Activated CD4-positive, alpha-beta T cell treated with anti-CD3 and anti-CD28 coated beads, Interleukin-2, amount 50 U/mL, for 16 hours (primary cell): ENCODE results near the gene CFAP410.
A peak's percentile ranks its signal among the peaks of the same experiment; 100 is the strongest.
"Not testable (repeated sequence)": the region's sequence is repeated elsewhere in the genome, so short reads cannot be mapped to it uniquely, and the experiment has no call there.

ENCODE experiments used
- DNase-seq: peaks from one replicate; pipeline ENCODE4 v3.0.0-alpha.2; 2020

CFAP410 gene

GRCh38 chr21:44368711-44369446, 29.7 kb upstream of the CFAP410 start:
- no peak for DNase-seq

GRCh38 chr21:44366586-44367211, 27.5 kb upstream of the CFAP410 start:
- no peak for DNase-seq

DNA sequence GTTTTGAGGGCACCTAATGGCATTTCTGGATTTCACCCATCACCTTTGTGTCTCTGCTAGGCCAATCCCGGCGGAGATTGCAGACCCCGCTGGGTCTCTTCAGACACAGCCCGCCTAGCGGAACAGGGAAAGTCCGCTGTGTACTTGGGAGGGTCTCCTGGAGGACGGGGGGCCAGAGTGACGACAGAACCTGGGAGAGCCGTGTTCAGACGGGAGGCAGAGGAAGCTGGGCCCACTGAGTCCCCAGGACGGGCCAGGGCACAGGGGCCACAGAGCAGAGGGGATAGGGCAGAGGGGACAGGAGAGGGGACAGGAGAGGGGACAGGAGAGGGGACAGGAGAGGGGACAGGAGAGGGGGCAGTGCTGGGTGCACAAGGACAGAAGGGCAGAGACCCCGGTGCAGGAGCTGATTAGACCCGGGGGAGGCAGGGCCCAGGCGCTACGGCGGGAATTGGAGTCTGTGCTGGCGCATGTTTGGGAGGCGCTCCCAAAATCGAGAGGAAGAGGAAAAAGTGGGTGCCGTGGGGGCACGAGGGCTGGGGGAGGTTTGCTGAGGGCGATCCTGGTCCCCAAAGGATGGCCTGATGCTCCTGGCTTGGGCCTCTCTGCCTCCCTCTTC, 26.9 kb upstream of the CFAP410 start:
- DNase-seq, result no peak

DNA sequence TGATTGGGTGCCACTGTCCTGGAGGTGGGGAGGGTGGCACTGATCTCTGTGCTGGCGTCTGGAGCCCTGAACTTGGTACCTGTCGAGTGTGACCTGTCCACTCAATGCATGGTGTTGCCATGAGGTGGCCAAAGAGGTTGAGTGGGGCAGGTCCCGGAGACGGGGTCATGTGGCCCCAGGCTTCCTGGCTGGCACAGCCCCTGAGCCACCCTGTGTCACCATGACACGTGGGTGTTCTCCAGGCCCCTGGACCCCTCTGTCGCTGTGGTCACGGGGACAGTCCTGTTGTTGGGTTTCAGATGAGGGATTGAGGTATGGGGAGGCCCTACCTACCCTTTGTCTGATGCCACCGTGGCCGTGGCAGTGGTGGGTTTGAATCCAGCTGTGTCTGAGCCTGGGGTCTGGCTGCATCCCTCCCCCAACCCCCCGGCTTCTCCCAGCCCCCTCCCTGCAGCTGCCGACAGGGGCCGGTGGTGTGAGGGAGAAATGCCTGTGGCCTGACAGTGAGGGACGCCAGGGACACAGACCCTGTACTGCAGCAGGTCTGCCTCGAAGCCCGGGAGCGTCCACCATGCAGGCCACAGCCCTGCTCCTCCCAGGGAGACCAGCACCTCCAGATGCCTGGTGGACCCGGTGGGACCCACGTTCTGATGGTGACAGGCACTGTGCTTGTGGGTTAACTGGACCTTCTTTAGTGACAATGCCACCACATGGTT, 26.2 kb upstream of the CFAP410 start:
- DNase-seq, result no peak

- no peak for DNase-seq
Measured at GRCh38 chr21:44364151-44365053, 25.2 kb upstream of the CFAP410 start.

- DNase-seq, result no peak
Measured at GRCh38 chr21:44363278-44363677, 24.1 kb upstream of the CFAP410 start.

- not testable (repeated sequence) for DNase-seq
Measured at GRCh38 chr21:44361903-44362302, 22.7 kb upstream of the CFAP410 start.

DNA sequence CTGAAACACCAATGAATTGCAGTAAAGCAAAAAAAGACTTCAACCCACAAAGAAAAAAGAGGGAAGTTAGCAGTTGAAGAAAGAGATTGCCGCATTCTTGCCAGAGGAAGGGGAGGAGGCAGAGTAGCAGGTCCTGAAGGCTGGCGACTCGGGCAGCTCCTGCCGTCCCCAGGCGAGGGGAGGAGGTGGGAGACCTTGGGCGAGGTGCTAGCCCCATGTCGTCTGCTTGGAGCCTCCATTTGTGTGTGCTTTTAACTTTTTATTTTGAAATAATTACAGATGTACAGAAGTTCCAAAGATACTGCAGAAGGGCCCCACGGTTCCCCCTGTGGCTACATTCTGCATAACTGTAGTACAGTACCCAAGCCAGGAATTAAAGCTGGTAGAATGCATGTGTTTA, 21.0 kb upstream of the CFAP410 start:
- no peak for DNase-seq

GRCh38 chr21:44359396-44359795, 20.2 kb upstream of the CFAP410 start:
- DNase-seq, result no peak

GRCh38 chr21:44357064-44357837, 18.1 kb upstream of the CFAP410 start:
- no peak for DNase-seq

- peak; percentile 8 for DNase-seq
Measured at GRCh38 chr21:44356636-44357035, 17.4 kb upstream of the CFAP410 start.

GRCh38 chr21:44356160-44356559, 17.0 kb upstream of the CFAP410 start:
- no peak for DNase-seq

DNA sequence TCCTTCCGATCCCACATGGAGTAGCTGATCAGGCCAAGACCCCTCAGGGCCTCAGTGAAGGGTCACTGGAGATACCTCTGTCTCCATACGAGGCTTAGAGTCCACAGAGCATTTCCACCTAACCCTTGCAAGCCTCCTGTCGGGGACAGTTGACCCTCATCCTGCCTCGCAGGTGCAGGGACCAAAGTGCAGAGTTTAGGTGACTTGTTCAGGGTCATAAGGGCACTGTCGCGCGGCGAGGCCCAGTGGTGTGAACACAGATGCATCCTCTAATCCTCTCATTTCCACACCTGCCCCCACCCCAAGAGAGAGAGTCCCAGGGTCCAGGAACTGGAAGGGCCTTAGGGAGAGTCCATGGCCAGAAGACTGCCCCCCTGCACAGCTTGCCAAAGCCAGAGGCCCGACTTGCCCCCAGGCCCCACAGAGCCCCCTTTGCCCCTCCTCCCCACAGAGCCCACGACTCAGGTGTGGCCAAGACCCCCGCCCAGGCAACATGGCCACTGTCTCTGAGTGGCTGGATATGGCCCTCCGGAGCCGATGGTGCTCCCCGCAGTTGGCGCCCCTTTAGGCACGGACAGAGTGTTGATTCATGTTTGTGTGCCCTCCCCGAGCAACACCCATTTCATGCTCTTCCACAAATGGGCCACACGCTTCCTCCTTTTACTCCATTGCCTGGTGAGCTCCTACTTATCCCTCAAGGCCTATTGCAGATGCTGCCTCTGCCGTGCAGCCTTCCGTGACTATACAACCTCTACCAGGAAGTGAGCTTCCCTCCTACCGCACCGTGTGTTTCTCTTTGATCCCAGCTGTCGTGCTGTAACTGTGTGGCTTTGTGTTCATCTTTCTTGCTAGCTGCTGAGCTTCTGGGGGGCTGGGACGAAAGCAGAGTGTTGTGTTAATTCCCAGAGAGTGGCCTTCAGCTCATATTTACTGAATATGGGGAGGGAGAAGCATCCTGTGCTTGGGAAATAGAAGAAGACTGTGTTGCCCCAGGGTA, 15.9 kb upstream of the CFAP410 start:
- peak; percentile 8 for DNase-seq

DNA sequence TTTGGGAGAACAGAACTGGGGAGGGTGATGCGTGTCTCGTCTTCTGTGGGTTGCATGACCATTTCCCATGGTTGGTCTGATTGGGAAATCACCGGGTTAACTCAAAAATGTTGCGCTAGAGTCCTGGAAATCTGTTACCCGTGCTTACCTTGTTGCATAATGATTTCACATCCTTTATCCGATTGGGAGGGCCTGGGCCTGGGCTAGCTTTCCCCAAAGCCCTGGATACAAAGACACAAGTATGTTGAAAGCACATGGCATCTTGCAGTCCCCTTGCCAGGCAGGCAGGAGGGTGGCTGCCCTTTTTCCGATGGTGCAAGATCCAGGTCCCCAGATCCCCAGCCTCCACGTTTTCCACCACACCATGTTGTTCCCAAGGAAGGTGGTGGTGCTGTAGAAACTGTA, 14.8 kb upstream of the CFAP410 start:
- DNase-seq, result no peak

- peak; percentile 46 for DNase-seq
Measured at GRCh38 chr21:44353191-44353970, 14.2 kb upstream of the CFAP410 start, which contains the start of gene TRPM2. TRPM2 (plus strand) TSS chr21:44353621; CDS start chr21:44353701, 80 bp downstream.

DNA sequence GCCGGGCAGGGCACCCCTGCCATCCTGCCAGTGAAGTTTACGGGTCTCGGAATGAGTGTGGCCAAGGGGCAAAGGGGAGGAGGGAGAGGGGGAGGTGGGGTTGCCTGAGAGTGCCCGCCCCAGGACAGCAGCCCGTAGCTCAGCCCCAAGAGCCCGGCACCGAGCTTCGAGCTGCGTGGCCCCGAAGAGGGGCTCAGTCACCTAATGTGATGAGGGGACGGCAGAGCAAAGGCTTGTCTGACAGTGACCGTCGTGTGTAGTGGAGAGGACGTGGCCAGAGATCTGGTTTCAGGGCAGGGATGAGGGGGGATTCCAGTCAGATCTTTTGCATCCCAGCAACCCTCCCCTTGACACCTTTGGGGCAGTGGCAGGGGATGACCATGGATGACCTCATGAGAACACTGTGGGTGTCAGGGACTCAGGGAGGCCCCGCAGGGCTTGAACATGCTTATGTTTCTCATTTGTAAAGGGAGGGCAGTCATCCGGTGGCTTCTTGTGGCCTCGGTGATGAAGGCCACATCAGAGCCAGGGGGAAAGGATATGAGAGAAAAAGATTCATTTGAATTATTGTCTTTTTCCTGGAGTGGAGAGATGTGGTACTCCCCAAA, 13.2 kb upstream of the CFAP410 start:
- no peak for DNase-seq

GRCh38 chr21:44351535-44352252, 12.5 kb upstream of the CFAP410 start:
- DNase-seq, result no peak

DNA sequence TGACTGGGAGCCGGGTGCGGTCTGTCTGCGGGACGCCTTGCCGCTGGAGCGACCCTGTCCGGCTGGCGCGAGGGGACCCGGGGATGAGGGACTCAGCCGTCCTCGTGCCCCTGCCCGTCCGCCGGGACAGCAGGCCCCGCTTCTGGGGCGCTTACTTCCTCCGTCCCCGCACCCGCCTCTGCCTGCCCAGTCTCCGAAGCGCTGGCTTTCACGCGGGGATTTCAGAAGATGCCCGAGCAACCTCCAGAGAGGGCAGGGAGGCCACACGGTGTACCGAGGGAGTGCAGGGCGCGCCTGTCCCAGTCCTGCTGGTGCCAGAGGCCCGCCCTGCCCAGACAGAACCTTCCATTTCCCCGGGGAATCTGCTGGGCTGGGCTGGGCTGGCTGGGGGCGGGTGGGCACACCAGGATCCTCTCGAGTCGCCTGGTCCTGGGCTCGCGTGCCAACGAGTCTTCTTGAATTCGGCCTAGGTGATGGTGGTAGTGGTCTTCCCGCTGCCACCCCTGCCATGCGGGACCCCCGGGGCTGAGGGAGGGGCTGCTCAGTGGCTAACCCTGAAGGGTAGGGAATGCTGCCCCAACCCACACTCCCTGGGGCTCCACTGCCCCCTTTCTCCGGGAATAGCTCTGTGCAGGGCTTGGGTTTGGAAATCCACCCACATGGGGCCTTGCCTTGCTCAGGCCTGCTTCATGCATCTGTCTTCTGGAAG, 11.7 kb upstream of the CFAP410 start:
- DNase-seq, result no peak
